Tibial nerve (tissue), 4 donors: Measurements from ENCODE around the gene CNPY3. TPM values are rescaled to one million over a fixed set of nuclear protein-coding genes. Genes with fewer than 3 reads are reported as not detected.

Experiments
- DNase-seq, 2 donors: peaks; one replicate each; pipeline ENCODE4 v3.0.0-alpha.2; 2019; ENCODE audit warnings: low spot score in 2 of 2
- H3K27ac ChIP-seq, 4 donors: fragments of 200-600 bp; sonication (generic) in 3 of 4; one replicate each; pipeline ENCODE4 v1.5.1; 2017 to 2019; ENCODE audit warnings: mild to moderate bottlenecking in 1 of 4
- H3K27me3 ChIP-seq, 2 donors: fragments of 200-600 bp; sonication (generic) in 1 of 2; one replicate each; pipeline versions ENCODE4 v1.5.1 to v1.6.0; 2017 to 2019
- H3K36me3 ChIP-seq, 3 donors: fragments of 200-600 bp; sonication (generic); one replicate each; pipeline ENCODE4 v1.5.1; 2018 to 2019
- H3K4me1 ChIP-seq, 4 donors: fragments of 200-600 bp; sonication (generic) in 3 of 4; one replicate each; pipeline ENCODE4 v1.5.1; 2017 to 2019
- H3K4me3 ChIP-seq, 4 donors: fragments of 200-600 bp; sonication (generic) in 3 of 4; one replicate each; pipeline ENCODE4 v1.5.1; 2017 to 2019; ENCODE audit warnings: mild to moderate bottlenecking in 1 of 4, moderate library complexity in 1 of 4
- H3K9me3 ChIP-seq, 4 donors: fragments of 200-600 bp; sonication (generic) in 3 of 4; one replicate each; pipeline ENCODE4 v1.5.1; 2017 to 2019
- EP300 ChIP-seq, 2 donors: sonication (generic); formaldehyde crosslinking; IDR thresholded peaks; one replicate each; pipeline ENCODE4 v1.6.1; 2017; ENCODE audit warnings: antibody characterized with exemption in 2 of 2, mild to moderate bottlenecking in 1 of 2
- POLR2A ChIP-seq, 2 donors: fragments of 450-650 bp; IDR thresholded peaks; one replicate each; pipeline ENCODE4 v1.6.1; 2017; ENCODE audit warnings: antibody characterized with exemption in 2 of 2, mild to moderate bottlenecking in 2 of 2, moderate library complexity in 2 of 2
- WGBS, 2 donors: methylation state at CpG; one replicate each; pipeline ENCODE4 v1.1.5; 2018; 5-methylcytosine and 5-hydroxymethylcytosine counted together
- total RNA-seq, 4 donors: library from RNA; depleted of rRNA; stranded (reverse); fragments of >200 nt; gene quantifications; one replicate each; pipeline ENCODE4 v1.1.0, GENCODE V29; 2016
- TF ChIP-seq, protein P1 (sequence below), 5 experiments: fragments of 200-600 bp in 3 of 5; fragments of 450-650 bp in 2 of 5; sonication (generic) in 3 of 5; IDR thresholded peaks; one replicate each; pipeline ENCODE4 v1.5.1; 2016 to 2019; ENCODE audit warnings: antibody characterized with exemption in 5 of 5, mild to moderate bottlenecking in 3 of 5, moderate library complexity in 2 of 5

CNPY3 gene
- total RNA-seq, 4 donors from 2014 or later = 42.6 to 50.3 (median 47.1) TPM

DNA sequence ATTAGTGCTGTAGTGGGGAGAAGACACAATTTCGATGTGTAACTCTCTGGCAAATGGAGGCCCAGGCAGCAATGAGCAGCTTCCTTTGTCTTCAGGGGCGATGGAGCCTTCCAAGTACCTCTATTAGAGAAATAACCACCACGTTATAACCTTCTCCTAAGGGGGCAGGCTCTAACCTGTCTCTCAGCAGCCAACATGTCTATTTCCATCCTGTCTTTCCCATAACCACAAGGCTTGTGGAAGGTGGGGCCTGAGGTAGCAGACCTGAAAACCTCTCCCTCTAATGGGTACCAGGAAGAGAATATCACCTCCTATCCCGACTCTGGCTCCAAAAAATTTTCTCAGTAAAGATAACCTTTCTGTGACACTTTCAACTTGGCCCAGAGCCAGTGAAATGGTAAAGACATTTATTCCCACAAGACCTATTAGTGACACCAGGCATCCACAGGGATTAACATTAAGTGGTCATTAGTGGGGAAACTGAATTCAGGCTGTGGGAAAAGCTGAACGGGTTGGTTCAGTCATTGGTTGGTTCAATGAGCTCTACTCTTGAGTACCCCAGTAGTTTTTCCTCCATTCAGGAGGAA, 45.7 kb downstream of the CNPY3 start:
- Histone ChIP-seq H3K27ac (no peak overlapping the region), H3K4me3 (no peak overlapping the region), H3K9me3 (no peaks in the 10 kb centered on the region), H3K36me3 (peaks cover 0 to 27% (median 0%) of the 10 kb centered on the region in 3 donors), H3K27me3 (no peaks in the 10 kb centered on the region), H3K4me1 (peaks cover 0 to 27% (median 16%) of the 10 kb centered on the region in 4 donors)
- 79 to 82% methylated on average over 5 of the region's 5 CpGs for WGBS, 2 donors
- DNase-seq = no peak
- TF ChIP-seq, protein P1, sequence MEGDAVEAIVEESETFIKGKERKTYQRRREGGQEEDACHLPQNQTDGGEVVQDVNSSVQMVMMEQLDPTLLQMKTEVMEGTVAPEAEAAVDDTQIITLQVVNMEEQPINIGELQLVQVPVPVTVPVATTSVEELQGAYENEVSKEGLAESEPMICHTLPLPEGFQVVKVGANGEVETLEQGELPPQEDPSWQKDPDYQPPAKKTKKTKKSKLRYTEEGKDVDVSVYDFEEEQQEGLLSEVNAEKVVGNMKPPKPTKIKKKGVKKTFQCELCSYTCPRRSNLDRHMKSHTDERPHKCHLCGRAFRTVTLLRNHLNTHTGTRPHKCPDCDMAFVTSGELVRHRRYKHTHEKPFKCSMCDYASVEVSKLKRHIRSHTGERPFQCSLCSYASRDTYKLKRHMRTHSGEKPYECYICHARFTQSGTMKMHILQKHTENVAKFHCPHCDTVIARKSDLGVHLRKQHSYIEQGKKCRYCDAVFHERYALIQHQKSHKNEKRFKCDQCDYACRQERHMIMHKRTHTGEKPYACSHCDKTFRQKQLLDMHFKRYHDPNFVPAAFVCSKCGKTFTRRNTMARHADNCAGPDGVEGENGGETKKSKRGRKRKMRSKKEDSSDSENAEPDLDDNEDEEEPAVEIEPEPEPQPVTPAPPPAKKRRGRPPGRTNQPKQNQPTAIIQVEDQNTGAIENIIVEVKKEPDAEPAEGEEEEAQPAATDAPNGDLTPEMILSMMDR (IDR thresholded peaks at IDR 0.05) = no peak
- no peak for TF ChIP-seq EP300 (IDR thresholded peaks at IDR 0.05)
- no peak for TF ChIP-seq POLR2A (IDR thresholded peaks at IDR 0.05)

DNA sequence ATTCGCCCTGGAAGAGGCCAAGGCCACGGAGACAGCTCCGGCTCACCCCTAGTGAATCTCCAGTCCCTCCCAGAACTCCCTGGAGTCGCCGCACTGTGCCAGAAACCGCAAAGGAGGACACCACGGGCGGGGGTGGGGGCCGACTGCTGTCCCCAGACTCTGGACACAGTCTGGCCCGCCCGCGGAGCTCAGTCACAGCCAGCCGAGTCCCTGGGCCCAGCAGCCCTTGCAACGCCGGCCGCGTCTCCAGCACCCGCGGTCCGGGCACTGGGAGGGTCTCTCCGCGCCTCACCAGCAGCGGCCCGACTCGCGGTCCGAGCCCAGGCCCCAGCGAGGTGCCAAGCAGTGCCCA, 49.2 kb downstream of the CNPY3 start:
- Histone ChIP-seq H3K9me3 (no peaks in the 10 kb centered on the region), H3K4me1 (peaks cover 0 to 38% (median 19%) of the 10 kb centered on the region in 4 donors), H3K4me3 (peak overlapping the region; percentile 68 to 93 (median 80)), H3K36me3 (peaks cover 0 to 19% (median 0%) of the 10 kb centered on the region in 3 donors), H3K27me3 (no peaks in the 10 kb centered on the region), H3K27ac (peak overlapping the region; percentile 75 to 91 (median 86))
- WGBS, 2 donors = 0% methylated on average over 3 to 9 of the region's 28 CpGs
- TF ChIP-seq EP300 (IDR thresholded peaks at IDR 0.05) = no peak
- DNase-seq = no peak

DNA sequence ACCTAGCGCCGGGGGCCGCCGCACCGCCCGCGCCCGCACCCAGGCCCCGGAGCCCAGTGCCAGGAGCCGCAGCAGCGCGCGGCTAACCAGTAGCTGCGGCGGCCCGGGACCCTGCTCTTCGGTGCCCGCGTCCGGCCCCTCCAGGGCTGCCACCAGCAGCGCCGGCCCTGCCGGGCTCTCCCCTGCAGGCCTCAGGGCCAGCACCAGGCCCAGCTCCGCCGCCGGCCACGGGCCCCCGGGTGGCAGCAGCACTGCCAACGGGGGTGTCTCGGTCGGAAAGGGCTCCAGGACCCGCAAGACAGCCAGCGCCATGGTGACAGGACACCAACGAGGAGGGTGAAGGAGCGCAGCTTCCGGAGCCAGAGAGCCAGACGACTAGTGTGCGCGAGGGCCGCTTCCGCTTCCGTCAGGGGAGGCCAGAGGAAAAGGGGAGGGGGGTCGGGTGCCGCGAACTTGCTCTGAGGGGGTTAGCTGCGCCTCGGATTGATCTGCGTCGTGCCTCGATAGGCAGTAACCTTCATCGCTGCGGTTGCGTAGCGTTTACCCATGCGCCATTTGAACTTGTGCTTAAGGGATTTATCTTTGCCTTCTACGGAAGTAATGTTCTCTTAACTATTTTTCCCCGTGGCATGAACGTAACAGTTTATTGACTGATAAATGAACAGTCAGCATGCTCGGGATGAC, 49.7 kb downstream of the CNPY3 start, which contains the start of gene PEX6:
Gene PEX6 (minus strand): TSS at position 343 of the 684 bp plus-strand sequence. CDS start 31 bp downstream, at position 312.
- Histone ChIP-seq H3K4me3 (peak within 1 kb of the TSS; percentile 68 to 93 (median 80)), H3K4me1 (peaks cover 0 to 43% (median 21%) of the 10 kb centered on the region in 4 donors), H3K27me3 (no peaks in the 10 kb centered on the region), H3K36me3 (peaks cover 0 to 14% (median 0%) of the 10 kb centered on the region in 3 donors), H3K27ac (peak within 1 kb of the TSS; percentile 75 to 91 (median 86)), H3K9me3 (no peaks in the 10 kb centered on the region)
- DNase-seq = peak; percentile 59 to 72
- peak in 1 of 2 donors; percentile 35 for TF ChIP-seq POLR2A (IDR thresholded peaks at IDR 0.05)
- TF ChIP-seq, protein P1 (IDR thresholded peaks at IDR 0.05) = no peak
- TF ChIP-seq EP300 (IDR thresholded peaks at IDR 0.05) = peak in 1 of 2 donors; percentile 62
- WGBS, 2 donors = 1% methylated on average over 30 of the region's 59 CpGs

DNA sequence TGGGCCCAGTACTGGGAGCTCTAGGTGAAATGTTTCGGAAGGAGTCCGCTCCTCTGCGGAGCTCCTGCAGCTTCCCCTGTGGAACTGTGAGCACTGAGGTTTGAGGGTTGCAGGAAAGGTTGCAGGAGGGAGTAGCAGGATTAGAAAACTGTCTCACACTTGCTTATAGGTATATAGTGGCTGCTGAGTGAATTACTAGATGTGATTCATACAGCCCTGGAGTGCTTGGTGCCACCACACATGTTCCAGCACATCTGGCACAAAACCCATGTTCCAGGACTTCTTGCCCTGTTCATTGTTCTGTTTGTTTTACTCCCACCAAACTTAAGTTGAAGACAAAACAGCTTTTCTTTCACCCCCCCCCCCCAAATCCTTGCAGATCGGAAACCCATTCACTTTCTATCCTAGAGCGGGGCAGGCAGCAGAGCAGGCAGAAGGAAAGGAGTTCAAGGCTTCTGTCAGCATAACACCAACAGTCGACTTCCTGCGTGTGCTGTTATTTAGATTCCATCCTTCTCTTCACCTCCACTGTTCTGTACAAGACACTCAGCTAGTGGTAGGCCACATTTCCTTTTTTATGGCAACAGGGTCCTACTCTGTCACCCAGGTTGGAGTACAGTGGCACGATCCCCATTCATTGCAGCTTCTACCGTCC, 50.4 kb downstream of the CNPY3 start:
- Histone ChIP-seq H3K4me1 (peaks cover 0 to 44% (median 21%) of the 10 kb centered on the region in 4 donors), H3K9me3 (no peaks in the 10 kb centered on the region), H3K27ac (peak overlapping the region in 3 of 4 donors; percentile 85 to 91 (median 86)), H3K36me3 (peaks cover 0 to 10% (median 0%) of the 10 kb centered on the region in 3 donors), H3K27me3 (no peaks in the 10 kb centered on the region), H3K4me3 (peak overlapping the region; percentile 68 to 93 (median 80))
- 32 to 34% methylated on average over 9 of the region's 9 CpGs for WGBS, 2 donors
- DNase-seq = no peak
- TF ChIP-seq POLR2A (IDR thresholded peaks at IDR 0.05) (no peak), EP300 (IDR thresholded peaks at IDR 0.05) (no peak)
- TF ChIP-seq, protein P1 (IDR thresholded peaks at IDR 0.05) = no peak

DNA sequence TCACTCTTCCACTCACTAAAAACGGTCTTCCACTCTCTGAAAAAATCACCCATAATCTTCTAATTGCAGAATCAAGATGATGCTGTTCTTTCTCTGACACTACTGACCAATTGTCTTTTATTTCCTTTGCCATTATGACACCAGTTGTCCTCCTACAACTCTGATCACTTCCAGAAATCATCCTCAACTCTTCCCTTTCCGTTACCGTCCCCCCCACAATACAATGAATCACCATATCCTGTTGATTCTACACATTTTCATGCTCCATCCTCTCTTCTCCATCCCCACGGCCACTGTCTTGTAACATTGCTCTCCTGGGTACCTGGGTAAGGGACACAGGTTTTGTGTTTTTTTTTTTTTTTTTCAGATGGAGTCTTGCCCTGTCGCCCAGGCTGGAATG, 52.6 kb downstream of the CNPY3 start:
- Histone ChIP-seq H3K27me3 (no peaks in the 10 kb centered on the region), H3K4me3 (no peak overlapping the region), H3K9me3 (no peaks in the 10 kb centered on the region), H3K36me3 (no peaks in the 10 kb centered on the region), H3K27ac (no peak overlapping the region), H3K4me1 (peaks cover 0 to 60% (median 36%) of the 10 kb centered on the region in 4 donors)
- no peak for DNase-seq
- TF ChIP-seq, protein P1 (IDR thresholded peaks at IDR 0.05) = no peak
- TF ChIP-seq EP300 (IDR thresholded peaks at IDR 0.05) = no peak
- TF ChIP-seq POLR2A (IDR thresholded peaks at IDR 0.05) = no peak
- 90% methylated on average over 5 of the region's 5 CpGs for WGBS, 2 donors
